GM19238 (cell line): ENCODE measurements around the gene ZC3HAV1L.
"Not testable (repeated sequence)": the region's sequence is repeated elsewhere in the genome, so short reads cannot be mapped to it uniquely, and the experiment has no call there.

ENCODE experiments used
- DNase-seq: peaks from one replicate; pipeline ENCODE4 v3.0.0; 2011; ENCODE audit warnings: low spot score; ENCODE audit not compliant: insufficient read length

The ZC3HAV1L gene

DNA sequence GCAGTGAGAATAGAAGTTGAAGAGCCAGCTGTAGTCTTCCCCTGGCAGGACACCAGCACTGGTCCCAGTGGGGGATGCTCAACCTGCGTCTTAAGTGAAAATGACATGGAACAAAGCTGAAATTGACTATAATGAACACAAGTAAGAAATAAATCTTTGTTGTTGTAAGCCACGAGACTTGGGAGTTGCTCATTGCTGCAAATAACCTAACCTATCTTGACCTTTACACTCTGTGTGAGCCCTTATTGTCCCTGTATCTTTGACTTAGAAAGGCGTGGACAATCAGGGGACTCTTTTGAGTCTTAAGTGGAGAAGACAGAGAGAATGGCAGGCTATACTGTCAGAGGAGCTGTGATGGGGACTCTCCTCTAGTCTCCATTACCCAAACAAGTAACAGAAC is 16.9 kb downstream of the ZC3HAV1L start:
- no peak for DNase-seq

- DNase-seq: peak; percentile 49
These were observed 18.8 kb downstream of the ZC3HAV1L start for GRCh38 chr7:139016931-139017511.

DNA sequence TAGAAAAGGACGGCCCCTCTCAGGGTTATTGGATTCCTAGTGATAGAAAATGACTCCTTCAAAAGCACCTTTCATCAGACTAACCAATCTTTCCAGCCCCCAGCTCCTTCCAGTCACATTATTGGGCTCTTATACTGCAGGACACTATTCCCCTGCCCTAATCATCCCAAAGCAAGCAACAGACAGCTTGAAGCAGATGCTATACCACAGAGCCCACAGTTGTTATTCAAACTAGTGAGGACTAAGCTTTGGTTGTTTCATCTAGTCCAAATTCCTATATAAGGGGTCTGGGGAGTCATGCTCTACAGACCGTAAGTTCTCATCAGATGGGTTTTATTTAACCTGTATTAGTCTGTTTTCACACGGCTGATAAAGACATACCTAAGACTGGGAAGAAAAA is 24.5 kb downstream of the ZC3HAV1L start:
- DNase-seq: no peak

GRCh38 chr7:139004321-139005090 is 31.3 kb downstream of the ZC3HAV1L start:
- no peak for DNase-seq

DNA sequence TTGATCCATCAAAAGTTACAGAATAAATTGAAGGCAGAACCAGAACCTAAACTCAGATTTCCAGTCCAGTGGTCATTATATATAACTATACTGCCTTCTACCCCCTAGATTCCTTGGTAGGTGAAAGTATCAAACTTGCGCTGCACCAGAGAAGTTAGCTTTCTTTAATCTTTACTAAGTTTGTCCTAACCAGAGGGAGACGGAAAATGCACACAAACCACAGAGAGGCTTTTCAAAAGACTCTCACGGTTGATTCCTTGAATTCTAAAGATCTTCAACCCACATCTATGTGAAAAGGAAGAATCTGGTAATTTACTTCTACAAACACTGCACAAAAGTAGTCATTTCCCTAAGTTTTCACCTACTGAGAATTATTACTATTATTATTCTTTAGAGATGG is 36.4 kb downstream of the ZC3HAV1L start:
- DNase-seq: no peak

DNA sequence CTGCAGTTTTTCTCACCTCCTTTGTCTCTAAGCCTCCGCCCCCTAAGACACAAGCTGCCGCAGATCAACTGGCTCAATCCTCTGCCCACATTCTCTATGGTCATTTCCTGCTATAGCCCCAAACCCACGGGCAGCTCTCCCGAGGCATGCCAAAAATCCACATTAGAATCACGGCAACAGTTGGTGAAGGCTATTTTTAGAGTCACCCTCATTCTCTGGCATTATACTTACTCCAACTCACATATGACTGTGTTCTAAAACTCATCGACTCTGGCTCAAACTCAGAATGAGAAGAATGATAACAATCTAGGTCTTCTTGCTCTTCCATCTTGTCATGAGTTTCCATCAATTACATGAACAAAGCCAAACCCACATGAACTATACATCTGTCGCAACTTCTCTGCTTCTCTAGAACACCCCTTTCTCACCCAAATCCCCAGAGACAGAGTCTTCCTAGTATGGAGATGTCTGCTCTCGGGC is 43.8 kb downstream of the ZC3HAV1L start:
- DNase-seq: no peak

- no peak for DNase-seq
These were observed 48.2 kb downstream of the ZC3HAV1L start for GRCh38 chr7:138987686-138988085.

DNA sequence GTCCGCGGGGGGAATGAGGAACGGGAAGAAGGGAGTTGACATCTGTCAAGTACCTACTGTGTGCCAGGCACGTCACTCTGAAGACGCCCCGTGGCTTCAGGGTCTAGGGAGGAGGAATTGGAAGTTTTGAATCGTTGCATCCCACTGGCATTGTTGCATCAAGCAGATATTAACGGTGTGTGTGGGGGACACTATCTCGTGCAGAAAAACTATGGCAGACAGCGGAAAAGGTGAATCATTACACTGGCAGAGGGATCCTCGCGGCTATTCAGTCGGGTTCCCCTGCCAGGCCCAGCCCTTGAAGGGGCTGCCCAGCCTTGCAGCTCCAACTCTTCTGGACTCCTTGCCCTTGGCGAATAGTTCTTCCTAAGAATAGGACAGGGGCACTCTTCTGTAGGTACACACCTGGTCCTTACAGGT is 53.6 kb downstream of the ZC3HAV1L start:
- DNase-seq: no peak

- DNase-seq: peak; percentile 78
These were observed 54.3 kb downstream of the ZC3HAV1L start, which contains the start of gene KIAA1549 for GRCh38 chr7:138981332-138982203. TSS of gene KIAA1549 (minus strand) at chr7:138981389. CDS start at chr7:138981269, 120 bp downstream.

DNA sequence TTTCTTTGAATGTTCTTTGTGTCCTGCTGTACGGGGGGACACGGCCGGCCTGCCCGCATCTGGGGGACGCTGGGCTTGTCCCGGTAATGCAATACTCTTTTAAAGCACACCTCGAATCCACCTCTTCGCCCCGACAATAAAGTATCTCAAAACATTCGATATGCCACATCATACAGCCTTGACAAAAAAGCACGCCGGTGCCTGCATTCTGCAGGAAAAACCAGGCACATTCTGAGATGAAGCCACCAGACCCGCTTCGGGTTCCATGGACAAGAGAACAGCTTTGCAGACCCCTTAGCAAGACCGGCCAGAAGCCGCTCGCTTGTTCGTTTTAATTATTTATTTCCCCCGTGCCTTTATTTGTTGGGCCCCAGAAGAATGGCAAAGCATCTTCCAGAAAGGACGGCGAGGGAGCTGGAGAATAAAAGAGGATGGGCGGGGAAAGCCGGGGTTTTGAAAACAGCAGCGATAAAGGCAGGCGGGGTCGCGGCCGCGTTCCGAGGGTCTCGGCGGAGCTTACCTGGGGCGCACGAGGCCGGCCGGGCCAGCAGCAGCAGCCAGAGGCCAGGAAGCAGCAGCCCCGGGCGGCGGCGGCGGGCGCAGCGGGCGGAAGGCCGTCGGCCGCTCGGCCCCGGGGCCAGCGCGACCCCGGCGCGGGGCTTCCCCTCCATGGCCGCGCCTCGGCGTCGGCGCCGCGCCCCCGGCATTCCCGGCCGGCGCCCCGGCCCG is 55.1 kb downstream of the ZC3HAV1L start:
- no peak for DNase-seq

DNA sequence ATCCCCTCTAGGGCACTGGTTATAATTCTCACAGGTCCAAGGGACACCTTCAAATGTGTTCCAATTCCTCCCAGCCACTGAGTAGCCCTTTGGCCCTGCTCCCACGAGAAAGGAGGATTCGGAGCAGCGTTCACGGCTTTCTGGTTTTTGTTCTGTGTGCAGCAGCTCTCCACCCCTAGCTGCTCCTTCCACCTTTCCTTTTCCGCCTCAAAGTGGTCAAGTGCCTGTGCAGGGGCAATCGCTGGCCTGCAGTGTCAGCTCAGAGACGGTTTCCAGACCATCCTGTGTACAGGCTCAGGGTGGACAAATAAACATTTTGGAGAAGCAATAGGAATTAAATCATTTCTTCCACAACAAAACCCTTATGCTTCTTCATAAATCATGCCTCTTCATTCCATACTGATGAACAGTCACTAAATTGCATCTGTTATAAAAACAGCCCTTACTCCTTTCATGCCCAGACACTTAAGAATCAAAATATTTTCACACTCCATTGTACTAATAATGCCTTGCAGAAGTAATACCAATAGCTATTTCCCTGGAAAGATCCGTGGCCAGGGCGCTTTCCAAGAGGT is 55.8 kb downstream of the ZC3HAV1L start:
- no peak for DNase-seq

DNA sequence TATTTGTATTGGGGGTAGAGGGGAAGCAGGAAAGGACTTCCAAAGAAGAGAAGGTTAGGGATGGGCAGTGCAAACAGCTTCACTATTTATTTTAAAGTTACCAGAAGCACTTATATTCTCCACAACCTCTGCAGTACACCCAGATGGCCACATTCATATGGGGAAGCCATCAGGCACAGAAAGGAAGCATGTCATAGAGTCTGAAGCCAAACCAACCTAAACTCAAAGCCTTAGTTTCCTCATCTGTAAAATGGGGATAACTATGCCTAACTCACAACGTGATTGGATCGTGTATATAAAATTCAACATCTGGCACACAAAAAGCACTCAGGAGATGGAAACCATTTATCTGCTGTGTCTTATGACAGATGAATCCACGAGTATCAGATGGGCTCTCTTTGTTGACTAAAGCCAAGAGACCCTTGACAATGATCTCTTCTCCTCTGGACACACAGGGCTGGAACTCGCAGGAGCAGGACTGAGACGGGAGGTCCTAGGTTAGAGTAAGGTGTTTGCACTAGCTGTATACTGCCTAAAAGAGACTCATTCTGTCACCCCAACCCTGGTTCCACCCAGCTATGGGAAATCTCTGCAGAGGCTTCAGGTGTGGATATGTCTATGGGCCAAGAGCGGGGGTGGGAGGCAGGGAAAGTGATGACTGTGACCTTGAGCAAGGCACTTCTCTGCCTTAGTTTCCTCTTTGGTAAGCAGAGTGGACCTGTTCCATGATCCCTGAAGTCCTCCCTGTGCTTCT is 56.4 kb downstream of the ZC3HAV1L start:
- no peak for DNase-seq

DNA sequence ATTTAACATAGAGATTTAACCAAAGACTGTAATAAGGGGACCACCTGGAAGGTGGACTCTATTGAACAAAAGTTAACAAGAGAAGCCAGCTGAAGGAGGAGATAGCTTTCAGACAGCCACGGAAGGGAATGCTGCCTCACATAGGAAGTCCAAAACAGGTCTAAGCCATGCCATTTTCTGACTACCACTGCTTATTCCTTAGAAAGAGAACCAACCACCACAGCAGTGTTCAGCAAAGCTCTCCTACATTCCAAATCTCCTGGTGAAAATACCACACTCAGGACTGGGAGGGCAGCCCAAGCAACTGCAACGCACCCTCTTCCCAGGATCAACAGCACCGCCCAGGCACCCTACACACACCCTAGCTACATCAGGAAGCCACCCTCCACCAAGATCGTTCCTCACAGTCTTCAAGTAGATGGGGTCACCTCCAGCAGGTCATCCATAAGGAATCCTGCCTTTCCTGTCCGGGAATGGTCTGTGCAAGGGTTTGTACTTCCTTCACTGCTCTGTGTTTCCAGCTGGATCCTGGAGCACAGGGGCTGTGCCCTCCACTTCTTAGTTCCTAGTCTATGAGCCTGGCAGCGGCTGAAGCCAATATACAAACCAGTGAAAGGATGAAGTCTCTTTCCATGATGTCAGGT is 57.2 kb downstream of the ZC3HAV1L start:
- DNase-seq: no peak

DNA sequence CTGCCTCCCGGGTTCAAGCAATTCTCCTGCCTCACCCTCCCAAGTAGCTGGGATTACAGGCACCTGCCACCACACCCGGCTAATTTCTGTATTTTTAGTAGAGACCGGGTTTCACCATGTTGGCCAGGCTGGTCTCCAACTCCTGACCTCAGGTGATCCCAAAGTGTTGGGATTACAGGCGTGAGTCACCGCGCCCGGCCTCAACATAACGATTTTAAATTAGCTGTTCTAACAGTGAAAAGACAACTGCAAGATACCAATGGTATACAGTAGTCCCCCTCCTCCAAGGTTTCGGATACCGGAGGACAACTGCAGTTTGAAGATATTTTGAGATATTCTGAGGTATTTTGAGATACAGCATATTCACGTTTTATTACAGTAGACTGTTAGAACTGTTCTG is 59.7 kb downstream of the ZC3HAV1L start:
- not testable (repeated sequence) for DNase-seq
